TTC549 (cell line): Measurements from ENCODE around the gene ABLIM2.

Experiments used
- FAIRE-seq: peaks from 2 replicates; lab custom pipeline; 2012; peaks lifted over from hg19 to GRCh38; lab: Jason Lieb, UNC

ABLIM2 gene

GRCh38 chr4:8192748-8193738, 34.4 kb upstream of the ABLIM2 start:
- FAIRE-seq, result no peak

- FAIRE-seq, result no peak
Observed at GRCh38 chr4:8191136-8191747, 32.6 kb upstream of the ABLIM2 start.

DNA sequence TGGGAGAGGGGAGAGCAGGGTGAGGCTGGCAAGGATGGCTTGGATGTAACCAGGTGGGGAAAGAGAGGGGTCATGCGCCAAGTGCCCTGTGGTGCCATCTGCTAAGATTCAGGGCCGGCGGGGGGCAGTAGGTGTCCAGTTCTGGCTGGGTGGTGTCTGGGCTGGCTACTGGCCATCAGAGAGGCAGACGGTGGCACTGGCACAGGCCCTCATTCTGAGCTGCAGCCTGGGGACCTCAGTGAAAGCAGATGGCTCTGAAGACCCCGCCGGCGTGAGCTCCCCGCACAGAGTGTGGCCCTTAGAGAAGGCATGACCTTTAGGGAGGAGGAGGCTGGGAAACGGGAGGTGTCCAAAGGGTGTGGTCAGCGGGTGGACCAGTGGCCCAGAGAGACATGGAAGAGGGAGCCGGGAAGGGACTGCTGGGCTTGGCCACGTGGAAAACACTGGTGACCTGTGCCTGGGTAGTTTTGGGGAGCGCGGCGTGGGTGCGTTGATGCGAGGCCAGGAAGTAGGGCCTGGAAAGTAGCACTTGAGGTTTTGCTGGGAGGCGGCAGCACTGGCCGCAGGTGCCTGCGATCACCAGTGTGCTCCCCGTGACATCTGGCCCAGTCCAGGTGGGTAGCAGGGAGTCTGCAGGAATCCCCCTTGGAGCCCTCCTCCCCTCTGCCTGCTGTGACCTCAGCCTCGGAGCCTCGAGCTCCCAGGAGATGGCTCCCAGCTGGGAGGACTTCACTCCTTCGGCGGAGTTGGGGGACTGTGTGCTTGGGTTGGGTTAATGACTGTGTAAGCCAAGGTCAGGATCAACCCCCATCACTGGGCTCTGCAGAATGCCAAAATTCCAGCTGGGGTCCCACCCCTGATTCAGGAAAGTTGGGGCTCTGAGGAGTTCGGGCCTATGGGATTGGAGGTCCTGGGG, 31.2 kb upstream of the ABLIM2 start:
- no peak for FAIRE-seq

DNA sequence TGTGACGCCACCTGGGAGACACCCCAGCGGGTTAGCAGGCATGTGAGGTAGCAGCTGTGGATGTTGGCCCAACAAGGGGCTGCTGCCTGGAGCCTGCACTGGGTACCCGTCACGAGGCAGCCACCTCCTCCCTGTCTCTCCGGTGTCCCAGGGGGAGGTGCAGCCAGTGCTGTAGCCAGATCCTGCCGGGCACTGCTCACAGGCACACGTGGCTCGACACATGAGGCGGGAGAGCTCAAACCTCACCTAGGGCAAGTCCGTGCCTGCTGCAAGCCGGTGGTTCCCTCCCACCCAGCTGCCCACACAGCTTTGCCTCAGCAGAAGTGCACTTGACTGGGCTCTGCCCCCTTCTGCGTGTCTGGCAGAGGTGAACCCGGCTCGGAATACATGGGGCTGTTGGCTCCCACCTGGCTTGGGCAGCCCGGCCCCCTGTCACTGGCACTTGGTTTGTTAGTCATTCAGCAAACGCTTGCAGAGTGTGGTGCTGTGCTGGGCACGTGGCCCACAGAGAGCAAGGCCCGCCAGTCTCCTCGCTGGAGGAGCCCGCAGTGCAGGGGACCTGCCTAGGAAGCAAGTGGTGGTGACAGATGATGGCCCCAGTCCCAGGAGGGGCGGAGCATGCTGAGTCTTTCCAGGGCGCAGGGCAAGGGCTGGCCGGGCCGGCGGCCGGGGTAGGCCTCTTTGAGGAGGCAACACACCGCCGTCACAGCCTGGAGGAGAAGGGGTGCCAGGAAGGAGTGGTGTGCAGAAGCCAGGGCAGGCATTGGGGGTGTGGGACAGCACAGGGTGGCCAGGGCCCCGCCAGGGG, 30.3 kb upstream of the ABLIM2 start:
- FAIRE-seq, result no peak

- FAIRE-seq, result no peak
Observed at GRCh38 chr4:8188085-8188484, 29.5 kb upstream of the ABLIM2 start.

- FAIRE-seq, result no peak
Observed at GRCh38 chr4:8185930-8186329, 27.3 kb upstream of the ABLIM2 start.

GRCh38 chr4:8185295-8185694, 26.7 kb upstream of the ABLIM2 start:
- FAIRE-seq, result no peak

- FAIRE-seq, result no peak
Observed at GRCh38 chr4:8184061-8184460, 25.4 kb upstream of the ABLIM2 start.

DNA sequence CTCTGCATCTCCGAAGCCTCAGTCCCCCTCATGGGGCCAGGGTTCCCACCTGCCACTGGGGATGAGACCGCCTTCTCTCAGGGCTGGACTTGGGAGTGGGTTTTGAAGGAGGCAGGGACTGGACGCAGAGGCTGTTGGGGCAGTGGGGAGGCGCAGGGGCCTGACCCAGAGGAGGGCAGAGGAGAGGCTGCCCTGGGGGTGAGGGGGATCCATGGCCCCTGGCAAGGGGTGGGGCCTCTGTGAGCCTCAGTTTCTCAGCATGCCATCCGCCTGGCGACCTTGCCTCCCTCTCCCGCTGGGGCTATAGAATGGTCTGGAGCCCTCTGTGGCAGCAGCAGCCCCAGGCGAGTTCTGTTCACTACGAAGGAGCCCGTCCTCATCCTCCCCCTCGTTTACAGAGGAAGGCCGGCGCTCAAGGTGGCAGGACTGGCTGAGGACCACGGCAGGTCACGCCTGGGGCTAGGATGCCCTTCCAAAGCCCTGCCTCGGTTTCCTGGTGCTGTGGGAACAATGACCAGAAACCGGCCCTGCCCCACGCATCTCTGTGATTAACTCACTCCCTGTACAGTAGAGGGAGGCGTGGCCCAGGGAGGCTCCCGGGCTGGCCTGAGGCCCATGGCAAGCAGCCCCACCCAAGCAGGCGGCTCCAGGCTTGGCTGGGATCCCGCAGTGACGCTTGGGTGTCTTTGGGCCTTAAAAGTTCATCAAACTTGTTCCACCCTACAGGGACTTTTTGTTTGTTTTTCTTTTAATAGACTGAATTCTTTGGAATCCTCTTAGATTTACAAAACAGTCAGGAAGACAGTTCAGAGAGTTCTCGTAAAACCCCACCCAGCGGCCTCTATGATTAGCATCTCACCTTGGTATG, 24.5 kb upstream of the ABLIM2 start:
- FAIRE-seq, result no peak

DNA sequence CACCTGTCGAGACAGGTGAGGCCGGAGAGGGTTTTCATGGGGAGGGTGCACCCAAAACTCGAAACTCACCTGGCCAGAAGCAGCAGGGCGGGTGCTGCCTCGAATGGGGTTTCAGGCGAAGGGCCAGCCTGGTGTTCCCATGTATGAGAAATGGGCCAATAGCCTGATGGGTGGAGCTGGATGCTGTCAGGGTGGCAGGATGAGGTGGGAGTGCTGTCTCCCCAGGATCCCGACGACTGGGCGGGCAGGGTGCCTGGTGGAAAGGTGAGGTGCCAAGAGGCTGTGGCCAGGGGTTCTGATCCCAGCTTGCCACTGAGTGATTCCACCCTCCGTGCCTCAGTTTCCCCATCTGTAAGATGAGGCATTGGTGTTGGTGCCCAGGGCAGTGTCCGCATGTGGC, 23.7 kb upstream of the ABLIM2 start:
- FAIRE-seq, result no peak

GRCh38 chr4:8181844-8182243, 23.2 kb upstream of the ABLIM2 start:
- no peak for FAIRE-seq

GRCh38 chr4:8181119-8181518, 22.5 kb upstream of the ABLIM2 start:
- FAIRE-seq, result no peak

GRCh38 chr4:8180310-8181093, 21.9 kb upstream of the ABLIM2 start:
- FAIRE-seq, result no peak

- FAIRE-seq, result no peak
Observed at GRCh38 chr4:8179771-8180170, 21.2 kb upstream of the ABLIM2 start.

- FAIRE-seq, result no peak
Observed at GRCh38 chr4:8179074-8179473, 20.5 kb upstream of the ABLIM2 start.

- FAIRE-seq, result no peak
Observed at GRCh38 chr4:8177956-8178355, 19.3 kb upstream of the ABLIM2 start.

GRCh38 chr4:8177552-8177951, 18.9 kb upstream of the ABLIM2 start:
- no peak for FAIRE-seq

DNA sequence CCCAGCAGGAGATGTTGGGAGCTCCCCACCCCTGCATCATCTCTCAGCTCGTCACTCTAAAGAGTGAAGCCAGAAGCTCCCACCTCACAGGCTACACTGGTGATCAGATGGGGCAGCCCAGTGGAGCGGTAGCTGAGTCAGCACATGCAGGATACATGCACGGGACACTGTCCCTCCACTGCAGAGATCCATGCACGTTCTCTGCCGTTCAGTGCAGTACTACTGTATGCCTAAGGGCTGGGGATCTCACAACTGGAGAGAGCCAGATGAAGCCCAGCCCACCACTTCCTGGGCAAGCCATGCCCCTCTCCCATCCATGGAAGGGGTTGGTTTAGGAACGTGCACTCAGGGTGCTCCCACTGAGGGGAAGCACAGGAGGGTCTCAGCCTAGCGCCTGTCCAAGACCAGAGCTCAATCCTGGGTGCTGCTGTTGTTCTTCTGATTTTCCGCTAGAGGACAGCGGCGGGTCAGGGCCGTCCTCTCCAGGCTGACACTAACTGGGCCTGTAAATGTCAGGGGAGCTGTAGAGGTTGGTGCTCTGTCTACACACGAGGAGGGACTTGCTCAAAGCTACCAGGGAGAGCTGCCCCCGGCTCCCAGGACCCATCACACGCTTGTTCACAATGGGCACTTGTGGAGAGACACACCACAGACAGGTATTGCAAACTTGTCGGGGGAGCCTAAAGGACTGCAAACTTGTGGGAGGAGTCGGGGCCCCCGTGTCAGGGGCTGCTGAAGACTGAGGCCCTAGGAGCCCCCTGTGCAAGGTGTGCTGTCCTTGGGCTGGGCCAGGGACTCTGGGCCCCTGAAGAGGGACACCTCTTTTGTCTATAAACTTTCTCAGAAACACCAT, 18.2 kb upstream of the ABLIM2 start:
- no peak for FAIRE-seq

DNA sequence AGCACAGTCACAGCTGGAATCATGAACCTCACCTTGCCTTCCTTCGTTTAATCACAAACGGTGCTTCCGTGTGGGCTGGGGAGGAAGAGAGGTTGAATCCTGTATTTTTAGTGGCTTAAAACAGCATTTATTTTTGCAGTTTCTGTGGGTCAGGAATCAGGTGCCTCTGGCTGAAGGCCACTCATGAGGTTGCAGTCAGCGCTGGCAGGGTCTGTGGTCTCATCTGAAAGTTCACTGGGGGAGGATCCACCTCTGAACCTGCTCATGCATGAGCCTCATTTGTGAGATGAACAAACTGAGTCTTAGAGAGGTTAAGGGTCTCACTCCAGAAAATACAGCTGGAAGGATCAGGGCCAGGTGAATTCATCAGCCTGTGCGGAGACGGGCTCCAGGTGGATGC, 17.1 kb upstream of the ABLIM2 start:
- FAIRE-seq, result no peak
